ENCODE results near the gene RIN2.
"Not testable (repeated sequence)": the region's sequence is repeated elsewhere in the genome, so short reads cannot be mapped to it uniquely, and the experiment has no call there.

The RIN2 gene

GRCh38 chr20:19745584-19745983 lies 12.5 kb upstream of the RIN2 start:
- FAIRE-seq = no peak
- no peak for DNase-seq (ENCODE audit: insufficient read length, low spot score)
- TF ChIP-seq, protein P1, sequence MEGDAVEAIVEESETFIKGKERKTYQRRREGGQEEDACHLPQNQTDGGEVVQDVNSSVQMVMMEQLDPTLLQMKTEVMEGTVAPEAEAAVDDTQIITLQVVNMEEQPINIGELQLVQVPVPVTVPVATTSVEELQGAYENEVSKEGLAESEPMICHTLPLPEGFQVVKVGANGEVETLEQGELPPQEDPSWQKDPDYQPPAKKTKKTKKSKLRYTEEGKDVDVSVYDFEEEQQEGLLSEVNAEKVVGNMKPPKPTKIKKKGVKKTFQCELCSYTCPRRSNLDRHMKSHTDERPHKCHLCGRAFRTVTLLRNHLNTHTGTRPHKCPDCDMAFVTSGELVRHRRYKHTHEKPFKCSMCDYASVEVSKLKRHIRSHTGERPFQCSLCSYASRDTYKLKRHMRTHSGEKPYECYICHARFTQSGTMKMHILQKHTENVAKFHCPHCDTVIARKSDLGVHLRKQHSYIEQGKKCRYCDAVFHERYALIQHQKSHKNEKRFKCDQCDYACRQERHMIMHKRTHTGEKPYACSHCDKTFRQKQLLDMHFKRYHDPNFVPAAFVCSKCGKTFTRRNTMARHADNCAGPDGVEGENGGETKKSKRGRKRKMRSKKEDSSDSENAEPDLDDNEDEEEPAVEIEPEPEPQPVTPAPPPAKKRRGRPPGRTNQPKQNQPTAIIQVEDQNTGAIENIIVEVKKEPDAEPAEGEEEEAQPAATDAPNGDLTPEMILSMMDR (IDR thresholded peaks at IDR 0.05; ENCODE audit: insufficient read depth, missing control alignments) = no peak

- DNase-seq (ENCODE audit: insufficient read length, low spot score) (no peak), FAIRE-seq (no peak)
These were observed 11.7 kb upstream of the RIN2 start for GRCh38 chr20:19746396-19746795.

GRCh38 chr20:19747903-19748302 lies 10.2 kb upstream of the RIN2 start:
- DNase-seq (ENCODE audit: insufficient read length, low spot score) = no peak
- FAIRE-seq = no peak
- TF ChIP-seq, protein P1 (IDR thresholded peaks at IDR 0.05; ENCODE audit: insufficient read depth, missing control alignments) = no peak

More at GRCh38 chr20:19746396-19746795, 11.7 kb upstream of the RIN2 start:
- TF ChIP-seq, protein P1 (IDR thresholded peaks at IDR 0.05; ENCODE audit: insufficient read depth, missing control alignments) = no peak

GRCh38 chr20:19748681-19749080 lies 9.4 kb upstream of the RIN2 start:
- FAIRE-seq = no peak
- TF ChIP-seq, protein P1 (IDR thresholded peaks at IDR 0.05; ENCODE audit: insufficient read depth, missing control alignments) = no peak

GRCh38 chr20:19749618-19750071 lies 8.4 kb upstream of the RIN2 start:
- DNase-seq (ENCODE audit: insufficient read length, low spot score) (no peak), FAIRE-seq (no peak)
- TF ChIP-seq, protein P1 (IDR thresholded peaks at IDR 0.05; ENCODE audit: insufficient read depth, missing control alignments) = no peak

More at GRCh38 chr20:19748681-19749080, 9.4 kb upstream of the RIN2 start:
- no peak for DNase-seq (ENCODE audit: insufficient read length, low spot score)

DNA sequence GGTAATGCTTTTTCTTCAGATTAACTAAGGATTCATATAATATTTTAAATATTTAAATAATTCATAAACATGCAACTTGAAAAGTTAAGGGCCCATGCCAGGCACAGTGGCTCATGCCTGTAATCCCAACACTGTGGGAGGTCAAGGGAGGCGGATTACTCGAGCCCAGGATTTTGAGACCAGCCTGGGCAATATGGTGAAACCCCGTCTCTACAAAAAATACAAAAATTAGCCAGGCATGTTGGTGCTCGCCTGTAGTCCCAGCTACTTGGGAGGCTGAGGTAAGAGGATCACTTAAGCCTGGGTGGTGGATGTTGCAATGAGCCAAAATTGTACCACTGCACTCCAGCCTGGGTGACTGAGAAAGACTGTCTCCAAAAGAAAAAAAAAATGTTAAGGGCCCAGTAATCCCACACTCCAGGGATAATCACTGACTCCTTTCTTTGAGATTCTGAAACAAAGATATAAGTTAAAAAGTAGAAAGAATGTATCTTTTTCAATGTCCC lies 7.9 kb upstream of the RIN2 start:
- no peak for FAIRE-seq
- TF ChIP-seq, protein P1 (IDR thresholded peaks at IDR 0.05; ENCODE audit: insufficient read depth, missing control alignments) = no peak
- DNase-seq (ENCODE audit: insufficient read length, low spot score) = no peak

GRCh38 chr20:19750907-19751636 lies 7.0 kb upstream of the RIN2 start:
- TF ChIP-seq, protein P1 (IDR thresholded peaks at IDR 0.05; ENCODE audit: insufficient read depth, missing control alignments) = no peak
- DNase-seq (ENCODE audit: insufficient read length, low spot score) (no peak), FAIRE-seq (no peak)

DNA sequence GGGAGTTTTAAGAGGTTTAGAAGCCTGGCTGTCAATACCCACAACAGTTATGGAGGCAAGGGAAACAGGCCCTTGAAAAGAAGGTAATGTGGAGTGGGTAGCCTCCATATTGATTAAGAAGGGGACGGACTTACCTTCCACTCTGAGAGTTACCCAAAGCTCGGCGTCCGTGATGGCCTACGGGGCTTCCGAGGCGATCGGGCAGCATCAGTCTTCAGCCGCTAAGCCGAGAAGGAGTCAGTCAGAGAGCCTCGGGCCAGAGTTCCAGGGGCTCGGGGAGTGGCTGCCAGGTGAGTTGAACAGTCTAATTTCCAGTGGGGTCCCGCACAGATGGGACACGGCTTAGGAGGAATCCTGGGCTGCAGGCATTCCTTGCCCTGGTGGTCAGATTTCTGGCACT lies 3.9 kb upstream of the RIN2 start:
- DNase-seq (ENCODE audit: insufficient read length, low spot score); FAIRE-seq: not testable (repeated sequence)

All from D721Med (cell line).